Colonic mucosa (tissue), 4 donors: ENCODE measurements around the gene SLC44A1. TPM values are rescaled to one million over a fixed set of nuclear protein-coding genes. Genes with fewer than 3 reads are reported as not detected.

Experiments
- DNase-seq: peaks from one replicate; pipeline ENCODE4 v3.0.0-alpha.2; 2020
- H3K27ac ChIP-seq: fragments of 200-600 bp; one replicate; pipeline ENCODE4 v1.8.0; 2021
- H3K27me3 ChIP-seq: fragments of 200-600 bp; one replicate; pipeline ENCODE4 v1.8.0; 2021
- H3K36me3 ChIP-seq: fragments of 200-600 bp; one replicate; pipeline ENCODE4 v1.8.0; 2021
- H3K4me1 ChIP-seq: fragments of 200-600 bp; one replicate; pipeline ENCODE4 v1.8.0; 2021; ENCODE audit warnings: mild to moderate bottlenecking
- H3K4me3 ChIP-seq: fragments of 200-600 bp; one replicate; pipeline ENCODE4 v1.8.0; 2021
- H3K9ac ChIP-seq, 2 donors: one replicate each; pipeline ENCODE4 v1.7.0; 2013; ENCODE audit warnings: control low read depth in 2 of 2, low read depth in 2 of 2, low read length in 2 of 2
- H3K9me3 ChIP-seq: fragments of 200-600 bp; one replicate; pipeline ENCODE4 v1.8.0; 2021
- CTCF ChIP-seq: fragments of 200-600 bp; IDR thresholded peaks from one replicate; pipeline ENCODE4 v1.8.0; 2022; ENCODE audit warnings: antibody characterized with exemption, mild to moderate bottlenecking
- intact Hi-C: fragments of 100-400 bp; cut with DNase I; formaldehyde crosslinking; loops from one replicate; pipeline ENCODE4 v1.14.1; 2022
- total RNA-seq, 2 donors: library from RNA; stranded (reverse); fragmentation: NEBNext Ultra II Directional in 1 of 2; extraction: Animal tissue kit (Norgen Biotek cat#: 25700) in 1 of 2; gene quantifications; one replicate each; pipeline ENCODE4 v1.2.1, GENCODE V29; 2021
- donor health status: healthy.
- donor health status: DM: no; HTN: no; CAD: no.
- donor health status: DM: no; HTN: no; CAD: no.

The SLC44A1 gene
- total RNA-seq, 2 donors from 2014 or later = 151 to 180 TPM

GRCh38 chr9:105316703-105317102, 72.3 kb downstream of the SLC44A1 start:
- no peak overlapping the region for H3K27ac ChIP-seq
- no peaks in the 10 kb centered on the region for H3K4me1 ChIP-seq

GRCh38 chr9:105318729-105319191, 74.3 kb downstream of the SLC44A1 start:
- Histone ChIP-seq H3K36me3 (peaks cover 4% of the 10 kb centered on the region), H3K9me3 (no peaks in the 10 kb centered on the region), H3K9ac (peak overlapping the region in 1 of 2 donors; percentile 29), H3K4me3 (no peak overlapping the region), H3K27me3 (no peaks in the 10 kb centered on the region), H3K4me1 (no peaks in the 10 kb centered on the region), H3K27ac (peak overlapping the region; percentile 81)
- no peak for TF ChIP-seq CTCF
- peak; percentile 56 for DNase-seq
- intact Hi-C loops = no loop called here

More at GRCh38 chr9:105316703-105317102, 72.3 kb downstream of the SLC44A1 start:
- Histone ChIP-seq H3K27me3 (no peaks in the 10 kb centered on the region), H3K9me3 (no peaks in the 10 kb centered on the region), H3K9ac (no peak overlapping the region), H3K36me3 (peaks cover 4% of the 10 kb centered on the region), H3K4me3 (no peak overlapping the region)
- no peak for TF ChIP-seq CTCF
- no peak for DNase-seq
- intact Hi-C loops = no loop called here

- H3K9ac ChIP-seq = peak overlapping the region in 1 of 2 donors; percentile 22
- peak overlapping the region; percentile 81 for H3K27ac ChIP-seq
- H3K4me3 ChIP-seq = no peak overlapping the region
- H3K4me1 ChIP-seq = no peaks in the 10 kb centered on the region
- H3K36me3 ChIP-seq = peaks cover 4% of the 10 kb centered on the region
- H3K9me3 ChIP-seq = no peaks in the 10 kb centered on the region
- H3K27me3 ChIP-seq = no peaks in the 10 kb centered on the region
- DNase-seq = peak; percentile 33
- intact Hi-C loops = no loop called here
- no peak for TF ChIP-seq CTCF
Measured at GRCh38 chr9:105319202-105319813, 74.9 kb downstream of the SLC44A1 start.

- intact Hi-C loops = no loop called here
- Histone ChIP-seq H3K27ac (no peak overlapping the region), H3K4me1 (no peaks in the 10 kb centered on the region), H3K36me3 (no peaks in the 10 kb centered on the region), H3K27me3 (no peaks in the 10 kb centered on the region), H3K4me3 (no peak overlapping the region), H3K9me3 (no peaks in the 10 kb centered on the region), H3K9ac (no peak overlapping the region)
- no peak for DNase-seq
- no peak for TF ChIP-seq CTCF
Measured at GRCh38 chr9:105320568-105320967, 76.1 kb downstream of the SLC44A1 start.

- H3K27ac ChIP-seq = no peak overlapping the region
- no peak overlapping the region for H3K9ac ChIP-seq
- H3K36me3 ChIP-seq = no peaks in the 10 kb centered on the region
- no peak for DNase-seq
- H3K4me3 ChIP-seq = no peak overlapping the region
- TF ChIP-seq CTCF = no peak
- no peaks in the 10 kb centered on the region for H3K4me1 ChIP-seq
- intact Hi-C loops = no loop called here
- H3K9me3 ChIP-seq = no peaks in the 10 kb centered on the region
- no peaks in the 10 kb centered on the region for H3K27me3 ChIP-seq
Measured at GRCh38 chr9:105328296-105328695, 83.8 kb downstream of the SLC44A1 start.
